ENCODE data around the gene APPL2. TPM values are rescaled to one million over a fixed set of nuclear protein-coding genes. Genes with fewer than 3 reads are reported as not detected.
"Not testable (repeated sequence)": the region's sequence is repeated elsewhere in the genome, so short reads cannot be mapped to it uniquely, and the experiment has no call there.

The APPL2 gene
- total RNA-seq, 6 experiments from 2014 or later = 67.9 to 98.4 (median 87.8) TPM

DNA sequence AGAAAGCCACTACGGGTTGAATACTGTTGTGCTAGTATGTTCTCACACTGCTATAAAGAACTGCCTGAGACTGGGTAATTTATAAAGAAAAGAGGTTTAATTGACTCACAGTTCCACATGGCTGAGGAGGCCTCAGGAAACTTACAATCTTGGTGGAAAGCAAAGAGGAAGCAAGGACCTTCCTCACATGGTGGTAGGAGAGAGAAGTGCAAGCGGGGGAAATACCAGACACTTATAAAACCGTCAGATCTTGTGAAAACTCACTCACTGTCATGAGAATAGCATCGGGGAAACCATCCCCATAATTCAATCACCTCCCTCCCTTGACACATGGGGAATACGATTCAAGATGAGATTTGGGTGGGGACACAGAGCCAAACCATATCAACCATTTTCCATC, 20.5 kb upstream of the APPL2 start:
- TF ChIP-seq, protein P1, sequence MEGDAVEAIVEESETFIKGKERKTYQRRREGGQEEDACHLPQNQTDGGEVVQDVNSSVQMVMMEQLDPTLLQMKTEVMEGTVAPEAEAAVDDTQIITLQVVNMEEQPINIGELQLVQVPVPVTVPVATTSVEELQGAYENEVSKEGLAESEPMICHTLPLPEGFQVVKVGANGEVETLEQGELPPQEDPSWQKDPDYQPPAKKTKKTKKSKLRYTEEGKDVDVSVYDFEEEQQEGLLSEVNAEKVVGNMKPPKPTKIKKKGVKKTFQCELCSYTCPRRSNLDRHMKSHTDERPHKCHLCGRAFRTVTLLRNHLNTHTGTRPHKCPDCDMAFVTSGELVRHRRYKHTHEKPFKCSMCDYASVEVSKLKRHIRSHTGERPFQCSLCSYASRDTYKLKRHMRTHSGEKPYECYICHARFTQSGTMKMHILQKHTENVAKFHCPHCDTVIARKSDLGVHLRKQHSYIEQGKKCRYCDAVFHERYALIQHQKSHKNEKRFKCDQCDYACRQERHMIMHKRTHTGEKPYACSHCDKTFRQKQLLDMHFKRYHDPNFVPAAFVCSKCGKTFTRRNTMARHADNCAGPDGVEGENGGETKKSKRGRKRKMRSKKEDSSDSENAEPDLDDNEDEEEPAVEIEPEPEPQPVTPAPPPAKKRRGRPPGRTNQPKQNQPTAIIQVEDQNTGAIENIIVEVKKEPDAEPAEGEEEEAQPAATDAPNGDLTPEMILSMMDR (IDR thresholded peaks at IDR 0.05) = peak; percentile 53
- not testable (repeated sequence) for H3K27me3 Mint-ChIP-seq (ENCODE audit: insufficient read depth); DNase-seq; H3K9me3 Mint-ChIP-seq
- peak overlapping the region; percentile 77 for H3K4me3 Mint-ChIP-seq
- peaks cover 19% of the 10 kb centered on the region for H3K36me3 Mint-ChIP-seq (ENCODE audit: low read depth)
- H3K27ac Mint-ChIP-seq = peak overlapping the region; percentile 97
- peaks cover 89% of the 10 kb centered on the region for H3K4me1 Mint-ChIP-seq (ENCODE audit: low read depth)

DNA sequence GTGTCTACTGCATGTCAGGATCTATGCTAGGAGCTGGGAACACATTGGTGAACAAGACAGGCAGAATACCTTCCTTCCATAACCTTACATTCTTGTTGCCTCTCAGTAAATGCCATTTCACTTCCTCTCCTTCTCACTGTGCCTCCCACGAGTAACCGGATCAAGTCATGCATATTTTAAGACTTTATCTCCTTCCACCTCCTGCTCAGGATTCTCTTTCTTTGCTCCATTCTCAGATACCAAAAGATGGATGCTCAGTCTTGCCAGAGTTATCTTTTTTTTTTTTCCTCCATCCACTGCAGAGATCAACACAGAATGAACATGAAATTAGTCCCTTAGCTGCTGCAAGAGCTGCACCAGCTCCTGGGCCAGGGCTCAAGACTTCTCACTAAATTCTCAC, 20.0 kb upstream of the APPL2 start:
- Mint-ChIP-seq H3K4me3 (peak overlapping the region; percentile 77), H3K27ac (peak overlapping the region; percentile 97), H3K4me1 (ENCODE audit: low read depth) (peaks cover 87% of the 10 kb centered on the region), H3K9me3 (no peaks in the 10 kb centered on the region), H3K27me3 (ENCODE audit: insufficient read depth) (peaks cover 3% of the 10 kb centered on the region), H3K36me3 (ENCODE audit: low read depth) (peaks cover 19% of the 10 kb centered on the region)
- DNase-seq = no peak
- TF ChIP-seq, protein P1 (IDR thresholded peaks at IDR 0.05) = no peak

DNA sequence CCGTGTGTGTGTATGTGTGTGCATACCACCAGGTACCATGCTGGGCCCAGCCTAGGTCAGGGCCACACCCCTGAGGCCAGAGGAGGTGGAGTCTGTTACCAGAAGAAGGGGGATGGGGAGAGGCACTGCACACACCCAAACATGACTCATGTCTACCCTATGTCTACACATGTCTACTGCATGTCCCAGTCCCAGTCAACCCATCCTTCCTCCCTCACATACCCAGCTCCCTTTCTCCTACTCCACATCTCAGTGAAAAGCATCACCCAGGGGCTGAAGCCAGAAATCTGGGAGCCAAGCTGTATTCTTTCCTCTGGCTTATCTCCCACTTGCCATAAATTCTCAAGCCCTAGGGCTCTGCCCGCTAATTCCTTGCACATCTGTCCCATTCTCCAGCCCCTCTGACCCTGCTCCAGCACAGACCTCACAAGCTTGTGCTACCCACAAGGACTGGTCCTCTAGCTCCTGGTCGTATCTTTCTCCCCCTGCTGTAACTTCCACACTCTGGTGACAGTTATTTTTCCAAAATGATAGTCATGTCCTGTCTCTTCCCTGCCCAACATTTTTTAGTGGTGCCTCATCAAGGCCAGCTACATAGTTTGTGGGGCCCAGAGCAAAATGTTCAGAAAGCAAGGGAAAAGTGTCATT, 18.0 kb upstream of the APPL2 start:
- DNase-seq = peak; percentile 85
- H3K27me3 Mint-ChIP-seq (ENCODE audit: insufficient read depth) = peaks cover 3% of the 10 kb centered on the region
- peak overlapping the region; percentile 97 for H3K27ac Mint-ChIP-seq
- TF ChIP-seq, protein P1 (IDR thresholded peaks at IDR 0.05) = no peak
- no peaks in the 10 kb centered on the region for H3K9me3 Mint-ChIP-seq
- peak overlapping the region; percentile 78 for H3K4me3 Mint-ChIP-seq
- H3K36me3 Mint-ChIP-seq (ENCODE audit: low read depth) = peaks cover 19% of the 10 kb centered on the region
- H3K4me1 Mint-ChIP-seq (ENCODE audit: low read depth) = peaks cover 70% of the 10 kb centered on the region

DNA sequence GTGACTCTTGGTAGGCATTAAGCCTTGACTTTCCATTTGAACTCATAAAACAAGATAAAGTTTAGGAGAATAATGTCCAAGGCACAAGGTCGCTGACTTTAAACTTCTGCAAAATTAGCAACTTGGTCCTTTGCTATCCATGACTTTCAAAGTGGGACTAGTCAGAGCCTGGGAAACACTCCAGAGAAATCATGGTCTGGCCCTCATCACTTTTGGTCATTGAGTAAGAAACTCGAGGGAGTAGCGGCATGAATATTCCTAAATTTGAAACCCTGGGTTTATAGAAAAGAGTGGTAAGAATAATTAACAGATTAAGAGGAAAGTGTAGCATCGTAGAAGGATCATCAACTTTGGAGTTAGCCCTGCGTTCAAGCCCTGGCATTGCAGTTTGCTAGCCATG, 16.9 kb upstream of the APPL2 start:
- no peak for DNase-seq
- peaks cover 59% of the 10 kb centered on the region for H3K4me1 Mint-ChIP-seq (ENCODE audit: low read depth)
- TF ChIP-seq, protein P1 (IDR thresholded peaks at IDR 0.05) = no peak
- H3K4me3 Mint-ChIP-seq = no peak overlapping the region
- H3K9me3 Mint-ChIP-seq = no peaks in the 10 kb centered on the region
- H3K27ac Mint-ChIP-seq = peak overlapping the region; percentile 97
- peaks cover 19% of the 10 kb centered on the region for H3K36me3 Mint-ChIP-seq (ENCODE audit: low read depth)
- peaks cover 3% of the 10 kb centered on the region for H3K27me3 Mint-ChIP-seq (ENCODE audit: insufficient read depth)

DNA sequence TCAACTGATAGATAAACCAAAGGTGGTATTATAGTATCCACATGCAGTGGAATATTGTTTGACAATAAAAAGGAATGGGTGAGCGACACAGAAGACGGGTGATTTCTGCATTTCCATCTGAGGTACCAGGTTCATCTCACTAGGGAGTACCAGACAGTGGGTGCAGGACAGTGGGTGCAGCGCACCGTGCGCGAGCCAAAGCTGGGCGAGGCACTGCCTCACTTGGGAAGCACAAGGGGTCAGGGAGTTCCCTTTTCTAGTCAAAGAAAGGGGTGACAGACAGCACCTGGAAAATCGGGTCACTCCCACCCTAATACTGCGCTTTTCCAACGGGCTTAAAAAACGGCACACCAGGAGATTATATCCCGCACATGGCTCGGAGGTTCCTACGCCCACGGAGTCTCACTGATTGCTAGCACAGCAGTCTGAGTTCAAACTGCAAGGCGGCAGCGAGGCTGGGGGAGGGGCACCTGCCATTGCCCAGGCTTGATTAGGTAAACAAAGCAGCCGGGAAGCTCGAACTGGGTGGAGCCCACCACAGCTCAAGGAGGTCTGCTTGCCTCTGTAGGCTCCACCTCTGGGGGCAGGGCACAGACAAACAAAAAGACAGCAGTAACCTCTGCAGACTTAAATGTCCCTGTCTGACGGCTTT, 9.9 kb upstream of the APPL2 start:
- not testable (repeated sequence) for H3K4me1 Mint-ChIP-seq (ENCODE audit: low read depth); DNase-seq; H3K36me3 Mint-ChIP-seq (ENCODE audit: low read depth); H3K27me3 Mint-ChIP-seq (ENCODE audit: insufficient read depth); H3K4me3 Mint-ChIP-seq; H3K9me3 Mint-ChIP-seq; H3K27ac Mint-ChIP-seq

DNA sequence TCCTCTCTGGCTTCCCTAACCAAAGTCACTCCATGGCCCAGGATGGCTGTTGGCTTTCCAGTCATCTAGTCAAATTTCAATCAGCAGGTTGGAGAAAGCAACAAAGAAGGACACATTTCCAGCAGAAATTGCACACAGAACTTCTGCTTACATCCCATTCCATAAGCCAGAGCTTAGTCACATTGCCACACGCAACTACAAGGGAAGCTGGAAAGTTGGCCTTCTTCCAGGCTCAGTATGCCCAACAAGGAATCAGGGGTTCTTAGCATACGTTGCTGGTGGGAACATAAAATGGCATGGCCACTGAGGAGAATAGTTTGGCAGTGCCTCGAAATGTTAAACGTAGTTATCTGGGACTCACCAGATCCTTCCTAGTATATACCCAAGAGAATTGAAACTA, 9.3 kb upstream of the APPL2 start:
- Mint-ChIP-seq H3K36me3 (ENCODE audit: low read depth) (peaks cover 5% of the 10 kb centered on the region; the same call in 1 of the 2 replicates), H3K9me3 (no peaks in the 10 kb centered on the region; the same call in 1 of the 2 replicates), H3K27ac (no peak overlapping the region), H3K4me1 (ENCODE audit: low read depth) (peaks cover 10% of the 10 kb centered on the region; the same call in 1 of the 2 replicates), H3K4me3 (no peak overlapping the region), H3K27me3 (ENCODE audit: insufficient read depth) (no peaks in the 10 kb centered on the region)
- TF ChIP-seq, protein P1 (IDR thresholded peaks at IDR 0.05) = no peak
- DNase-seq = no peak
